Endometrium (tissue), 2 donors: Measurements from ENCODE around the gene SYNDIG1.
A peak's percentile ranks its signal among the peaks of the same experiment; 100 is the strongest.

Experiments
- FAIRE-seq: peaks from 2 replicates; lab custom pipeline; 2012; peaks lifted over from hg19 to GRCh38; lab: Jason Lieb, UNC
- donor health status: control.
- donor health status: control.

Gene SYNDIG1

DNA sequence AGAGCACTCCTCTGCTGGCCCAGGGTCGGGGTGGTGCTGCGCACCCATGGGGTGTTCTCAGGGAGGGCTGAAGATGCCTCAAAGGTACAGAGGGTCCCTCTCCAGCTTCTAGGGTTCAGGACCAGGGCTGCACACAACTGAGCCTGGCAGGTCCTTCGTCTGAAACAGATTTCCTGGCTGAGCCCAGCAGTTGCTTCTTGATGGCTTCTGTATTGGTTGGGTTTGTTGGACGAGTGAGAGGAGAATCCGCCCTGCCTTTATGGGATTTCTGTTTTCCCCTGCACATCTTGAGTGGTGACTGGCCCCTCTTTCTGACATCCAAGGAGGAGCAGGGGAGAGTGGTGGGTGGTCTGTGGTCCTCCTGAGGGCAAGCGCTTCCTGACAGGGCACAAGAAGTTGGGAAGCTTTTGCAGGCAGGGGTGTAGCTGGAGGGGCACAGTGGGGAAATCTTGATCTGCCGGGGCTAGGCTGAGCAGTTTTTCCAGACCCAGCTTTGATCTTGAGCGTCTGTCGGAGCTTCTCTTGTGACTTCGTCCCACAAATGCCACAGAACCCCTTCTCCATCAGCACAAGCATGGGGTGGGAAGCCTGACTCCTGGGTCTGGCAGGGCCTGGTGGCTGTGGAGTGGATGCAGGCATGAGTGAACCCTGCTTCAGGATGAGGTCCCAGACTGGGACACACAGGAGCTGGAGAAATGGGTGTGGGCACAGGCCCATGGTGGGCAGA is 116.5 kb downstream of the SYNDIG1 start:
- no peak for FAIRE-seq

DNA sequence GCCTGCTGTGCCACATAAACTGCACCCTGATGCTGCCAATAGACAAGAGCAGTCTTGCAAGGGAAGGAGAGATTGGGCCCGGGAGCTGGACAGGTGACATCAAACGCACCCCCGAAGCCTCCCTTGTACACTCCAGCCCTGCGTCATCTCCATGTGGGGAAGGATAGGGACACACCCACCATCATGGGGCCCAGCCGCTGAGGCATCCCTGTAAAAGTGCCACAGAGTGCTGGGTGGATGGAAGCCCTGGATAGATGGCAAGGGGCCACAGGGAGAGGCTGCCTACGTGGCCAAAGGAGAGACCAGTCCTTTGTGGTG is 117.1 kb downstream of the SYNDIG1 start:
- FAIRE-seq = no peak

DNA sequence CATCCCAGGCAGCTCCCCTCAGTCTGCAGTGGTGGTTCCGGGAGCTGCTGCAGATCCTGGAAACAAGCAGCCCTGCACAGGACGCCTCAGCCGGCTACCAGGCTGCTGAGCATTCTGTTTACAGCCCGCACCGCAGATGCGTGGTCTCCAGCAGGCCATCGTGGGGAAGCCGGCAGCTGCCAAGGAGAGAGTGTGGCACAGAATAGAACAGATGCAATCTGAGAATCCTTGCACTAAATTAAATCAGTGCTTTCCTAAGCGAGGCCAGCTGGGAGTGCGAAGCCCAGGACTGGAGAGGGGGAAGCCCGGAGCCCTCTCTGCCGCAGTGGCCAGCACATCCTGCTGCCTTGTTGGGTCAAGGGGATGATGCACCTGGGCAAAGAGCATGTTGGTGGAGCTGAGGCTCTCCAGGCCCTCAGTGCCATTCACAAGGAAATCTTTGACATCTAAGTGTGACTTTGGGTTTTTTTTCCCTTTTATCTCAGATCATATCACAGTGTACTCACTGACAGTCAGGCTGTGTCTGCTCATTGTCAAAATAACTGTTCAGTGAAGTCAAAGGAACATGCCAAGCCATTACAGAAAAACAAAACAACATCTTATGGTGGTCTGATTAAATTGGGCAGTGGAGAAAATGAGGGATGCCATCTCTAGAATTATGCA is 118.1 kb downstream of the SYNDIG1 start:
- FAIRE-seq = no peak

DNA sequence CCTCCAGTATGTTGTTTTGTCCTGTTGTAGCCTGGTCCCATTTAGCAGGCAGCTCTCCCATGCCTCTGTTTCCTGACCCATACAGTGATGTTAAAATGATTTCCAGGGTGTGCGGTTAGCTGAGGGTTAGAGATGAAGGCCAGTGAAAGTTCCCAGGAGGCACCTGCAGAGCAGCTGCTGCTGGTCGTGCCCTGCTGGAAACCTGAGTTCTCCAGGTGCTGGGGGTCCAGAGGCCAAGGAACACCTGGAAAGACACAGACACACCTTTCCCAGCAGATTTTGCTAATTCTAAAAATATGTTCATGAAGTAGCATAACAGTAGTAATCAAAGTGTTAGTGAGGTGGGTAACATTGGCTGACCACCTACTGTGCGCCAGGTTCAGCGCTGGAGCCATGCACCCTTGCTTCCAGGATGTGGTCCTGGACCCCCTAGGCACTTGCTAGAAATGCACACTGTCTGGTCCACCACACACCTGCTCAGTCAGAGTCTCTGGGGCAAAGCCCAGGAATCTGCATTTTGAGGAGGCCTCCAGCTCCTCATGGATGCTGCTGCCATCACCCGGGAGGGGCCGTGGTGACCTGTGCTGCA is 118.7 kb downstream of the SYNDIG1 start:
- no peak for FAIRE-seq

DNA sequence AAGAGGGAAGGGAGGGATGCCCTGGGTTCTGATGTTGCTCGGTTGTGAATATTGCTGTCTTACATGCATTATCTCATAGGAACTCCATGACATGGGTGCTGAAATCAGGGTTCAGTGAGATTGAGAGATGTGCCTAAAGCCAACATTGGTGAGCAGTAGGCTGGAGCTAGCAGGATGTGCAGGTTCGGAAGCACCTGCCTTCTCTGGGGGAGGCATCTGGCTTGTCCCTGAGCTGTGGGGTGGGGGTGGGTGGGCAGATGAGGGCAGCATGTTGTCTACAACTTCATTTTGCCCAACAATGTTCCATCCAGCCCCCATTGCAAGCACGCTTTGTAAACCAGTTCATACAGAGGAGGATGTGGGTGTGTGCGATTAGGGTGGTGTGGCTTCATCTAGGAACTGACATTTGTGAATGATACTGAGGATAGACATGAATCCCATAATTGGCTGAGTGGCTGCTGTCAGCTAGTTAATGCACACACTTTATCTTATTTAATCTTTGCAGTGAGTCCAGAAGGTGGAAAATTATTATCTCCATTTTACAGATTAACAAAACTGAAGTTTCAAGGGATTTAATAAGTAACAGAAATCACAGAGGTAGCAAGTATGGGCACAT is 119.4 kb downstream of the SYNDIG1 start:
- no peak for FAIRE-seq

DNA sequence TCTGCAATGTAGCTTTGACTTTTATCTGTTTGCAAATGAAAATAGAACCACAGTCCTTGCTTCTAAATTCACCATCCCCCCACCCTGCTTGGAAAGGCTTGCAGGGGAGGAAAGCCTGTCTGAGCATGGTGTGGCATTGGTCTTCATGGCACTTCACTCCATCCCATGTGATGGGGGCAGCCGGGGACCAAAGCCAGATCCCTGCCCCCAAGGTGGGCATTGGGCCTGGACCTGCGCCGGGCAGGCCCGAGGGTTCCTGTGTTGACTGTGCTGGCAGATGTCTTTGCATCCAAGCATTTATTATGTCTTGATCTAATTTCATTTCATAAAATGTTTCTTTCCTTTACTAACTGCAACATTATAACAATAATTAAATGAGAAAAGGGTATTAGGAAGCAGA is 120.0 kb downstream of the SYNDIG1 start:
- FAIRE-seq = no peak

DNA sequence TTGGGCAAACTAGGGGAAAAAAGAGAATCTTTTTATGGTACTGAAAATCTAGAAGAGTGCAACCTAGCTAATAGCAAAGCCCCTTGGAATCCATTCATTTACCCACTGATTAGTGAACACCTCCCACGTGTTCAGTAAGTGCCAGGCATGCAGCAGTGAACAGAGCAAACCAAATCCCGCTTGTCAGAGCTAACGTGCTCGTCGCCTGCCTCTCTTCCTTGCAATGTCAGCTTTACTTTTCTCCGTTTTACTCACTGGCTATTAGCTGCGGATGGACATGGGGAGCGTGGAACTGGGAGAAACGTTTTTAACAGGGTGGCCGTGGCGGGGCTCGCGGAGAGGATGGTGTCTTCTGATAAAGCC is 120.4 kb downstream of the SYNDIG1 start:
- FAIRE-seq = no peak

DNA sequence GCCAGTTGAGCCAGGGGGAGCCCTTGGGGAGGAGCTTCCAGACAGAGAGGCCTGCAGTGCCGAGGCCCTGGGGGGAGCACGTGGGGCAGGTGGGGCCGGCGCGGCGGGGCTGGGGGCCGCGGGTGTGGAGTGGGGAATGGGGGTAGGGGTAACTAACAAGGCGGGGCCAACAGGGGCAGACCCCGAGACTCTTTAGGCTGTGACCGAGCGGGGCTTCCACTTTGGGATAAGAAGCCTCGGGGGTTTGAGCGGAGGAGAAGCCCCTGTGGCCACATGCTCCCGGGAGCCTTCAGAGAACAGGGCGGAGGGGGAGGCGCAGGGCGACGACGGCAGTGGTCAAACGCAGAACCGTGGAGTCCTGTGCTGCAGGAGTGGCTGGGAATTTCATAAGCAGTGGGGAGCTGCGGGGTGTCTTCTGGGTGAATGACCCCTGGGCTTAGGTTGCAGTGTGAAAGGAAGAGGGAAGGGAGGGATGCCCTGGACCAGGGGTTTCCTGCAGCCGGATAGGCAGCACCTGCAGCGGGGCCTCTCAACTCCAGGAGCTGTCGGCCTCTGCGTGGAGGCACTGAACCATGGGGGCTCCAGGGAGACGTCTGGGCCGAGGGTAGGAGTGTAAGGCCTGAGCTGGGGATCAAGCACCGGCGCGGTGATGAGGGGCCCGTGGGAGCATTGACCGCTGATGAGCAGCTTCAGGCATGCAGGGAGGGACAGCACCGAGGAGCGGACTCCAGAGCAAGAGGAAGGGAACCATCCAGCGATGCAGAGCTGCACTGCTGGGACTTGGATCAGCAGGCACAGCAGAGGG is 121.0 kb downstream of the SYNDIG1 start:
- FAIRE-seq = no peak

DNA sequence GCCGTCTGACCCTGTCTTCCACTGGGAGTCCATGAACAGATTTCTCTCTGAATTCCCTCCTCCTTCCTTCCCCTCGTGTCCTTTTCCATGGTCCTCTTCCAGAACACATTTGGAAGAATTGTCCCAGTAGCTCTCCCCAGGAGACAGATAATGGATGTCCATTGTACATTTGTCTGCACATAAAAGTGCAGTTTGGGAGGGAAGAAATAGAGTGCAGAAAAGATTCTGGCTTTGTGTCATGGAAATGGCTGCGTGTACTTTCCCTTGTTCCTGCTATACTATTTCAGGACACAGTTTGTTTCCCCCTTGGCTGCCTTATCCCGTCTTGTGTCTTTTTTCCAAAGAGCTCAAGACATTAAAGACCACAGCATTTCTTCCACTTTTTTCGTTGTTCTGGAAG is 127.6 kb downstream of the SYNDIG1 start:
- no peak for FAIRE-seq

DNA sequence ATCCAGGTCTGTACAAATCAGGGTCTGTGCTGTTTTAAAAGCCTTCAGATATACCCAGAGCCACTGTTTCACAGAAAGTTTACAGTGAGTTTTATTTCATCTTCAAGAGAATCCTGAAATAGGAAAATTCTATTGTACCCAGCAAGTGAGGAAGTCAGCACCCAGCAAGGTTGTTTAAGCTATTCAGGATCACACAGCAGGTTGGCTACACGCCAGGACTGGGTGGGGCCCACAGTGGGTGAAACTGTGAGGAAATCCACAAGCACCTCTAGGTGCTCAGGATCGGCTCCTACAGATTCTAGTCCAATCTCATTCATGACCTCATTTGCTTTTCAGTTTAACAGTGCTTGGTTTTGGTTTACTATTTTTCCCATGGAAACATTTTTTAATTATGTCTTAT is 128.9 kb downstream of the SYNDIG1 start:
- FAIRE-seq = no peak

DNA sequence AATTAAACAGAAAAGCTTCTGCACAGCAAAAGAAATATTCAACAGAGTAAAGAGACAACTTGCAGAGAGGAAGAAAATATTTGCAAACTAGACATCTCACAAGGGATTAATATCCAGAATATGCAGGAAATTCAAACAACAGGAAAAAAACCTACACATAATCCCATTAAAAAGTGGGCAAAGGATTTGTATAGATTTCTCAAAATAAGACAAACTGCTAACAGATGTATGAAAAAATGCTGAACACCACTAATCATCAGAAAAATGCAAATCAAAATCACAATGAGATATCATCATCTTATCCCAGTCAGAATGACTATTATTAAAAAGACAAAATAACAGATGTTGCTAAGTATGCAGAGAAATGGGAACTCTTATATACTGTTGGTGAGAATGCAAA is 129.6 kb downstream of the SYNDIG1 start:
- peak; percentile 71 for FAIRE-seq

DNA sequence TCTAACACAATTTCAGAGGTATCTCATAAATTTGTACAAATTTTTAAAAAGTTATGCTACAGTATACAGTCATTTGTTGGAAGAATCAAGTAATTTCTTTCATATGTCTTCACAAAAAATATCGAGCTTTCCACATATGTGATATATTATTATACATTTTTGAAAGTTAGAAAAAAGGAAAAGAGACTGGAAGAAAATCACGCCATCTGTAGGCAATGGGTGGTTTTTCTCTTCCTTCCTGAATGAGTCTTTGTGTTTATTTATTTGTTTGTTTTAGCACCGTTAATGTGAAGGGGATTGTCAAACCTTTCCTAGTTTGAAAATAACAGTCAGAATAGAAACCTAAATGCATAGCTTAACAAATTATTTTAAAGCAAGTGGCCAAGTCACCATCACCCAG is 130.6 kb downstream of the SYNDIG1 start:
- no peak for FAIRE-seq

DNA sequence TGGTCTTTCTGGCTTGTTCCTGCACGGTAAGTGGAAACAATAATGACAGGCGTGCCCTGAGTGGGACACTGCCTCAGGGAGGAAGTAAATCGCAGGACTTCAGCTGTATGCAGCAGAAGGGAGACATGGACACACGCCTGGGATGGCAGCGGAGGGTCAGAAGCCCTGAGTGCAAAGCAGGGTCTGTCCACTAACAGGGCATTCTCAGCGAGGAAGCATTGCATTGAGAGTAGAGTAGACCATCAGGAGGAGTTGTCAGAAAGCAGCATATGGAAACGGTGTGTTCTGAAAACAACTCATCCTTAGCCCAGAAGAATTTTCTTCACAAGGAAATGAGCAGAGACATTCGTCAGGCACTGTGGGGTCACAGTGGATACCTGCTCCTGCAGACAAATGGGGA is 134.0 kb downstream of the SYNDIG1 start:
- no peak for FAIRE-seq

DNA sequence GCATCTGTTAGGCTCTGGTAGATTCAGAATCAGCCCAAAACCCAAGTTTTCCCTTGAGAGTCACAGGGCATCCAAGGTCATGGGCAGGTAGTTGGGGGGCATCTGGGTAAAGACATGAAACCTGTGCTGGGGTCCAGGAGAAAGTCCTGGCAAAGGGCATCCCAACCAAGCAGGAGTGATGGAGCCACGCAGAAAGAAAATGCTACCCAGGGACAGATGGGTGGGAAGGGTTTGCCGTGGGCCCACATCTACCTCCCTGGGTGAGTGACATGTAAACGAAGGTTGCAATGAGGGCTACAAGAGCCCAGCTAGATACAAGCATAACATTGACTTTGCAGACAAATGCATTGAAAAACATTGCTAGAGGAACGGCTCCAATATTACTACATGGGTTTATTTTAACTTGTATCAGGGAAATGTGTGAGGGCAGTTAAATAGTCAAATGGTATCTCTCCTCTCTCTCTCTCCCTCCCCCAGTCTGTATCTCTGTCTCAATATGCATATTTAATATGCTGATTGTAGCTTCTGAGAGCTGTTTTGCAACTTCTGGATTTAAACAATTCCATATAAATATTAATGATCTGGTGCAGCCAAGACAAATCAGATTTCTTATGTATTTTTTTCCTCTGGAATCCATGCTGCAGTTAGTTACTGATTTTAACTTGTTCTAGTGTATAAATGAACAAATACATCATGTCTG is 135.7 kb downstream of the SYNDIG1 start:
- FAIRE-seq = no peak

DNA sequence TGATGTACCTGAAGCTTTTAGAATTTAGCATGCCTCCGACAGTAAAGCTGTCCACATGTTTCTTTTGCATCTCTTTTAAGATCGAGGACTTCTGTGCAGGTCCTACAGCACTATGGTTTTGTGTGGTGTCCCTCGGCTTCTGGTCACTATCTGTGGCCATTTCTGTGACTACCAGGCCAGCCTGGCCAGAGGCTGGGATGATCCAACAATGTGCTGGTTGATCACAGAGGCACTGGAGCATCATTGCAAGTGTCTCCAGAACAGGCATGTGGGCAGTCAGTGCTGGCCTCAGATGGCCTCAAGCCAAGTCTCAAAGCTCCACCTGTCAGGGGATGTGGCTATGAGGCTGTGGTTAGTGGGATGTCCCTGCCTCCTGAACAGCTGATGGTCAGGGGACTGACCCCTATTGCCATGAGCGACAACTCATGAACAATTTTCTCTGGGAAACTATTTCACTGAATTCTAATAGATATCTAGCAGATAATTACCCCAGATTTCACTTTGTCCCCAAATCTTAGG is 136.6 kb downstream of the SYNDIG1 start:
- no peak for FAIRE-seq

DNA sequence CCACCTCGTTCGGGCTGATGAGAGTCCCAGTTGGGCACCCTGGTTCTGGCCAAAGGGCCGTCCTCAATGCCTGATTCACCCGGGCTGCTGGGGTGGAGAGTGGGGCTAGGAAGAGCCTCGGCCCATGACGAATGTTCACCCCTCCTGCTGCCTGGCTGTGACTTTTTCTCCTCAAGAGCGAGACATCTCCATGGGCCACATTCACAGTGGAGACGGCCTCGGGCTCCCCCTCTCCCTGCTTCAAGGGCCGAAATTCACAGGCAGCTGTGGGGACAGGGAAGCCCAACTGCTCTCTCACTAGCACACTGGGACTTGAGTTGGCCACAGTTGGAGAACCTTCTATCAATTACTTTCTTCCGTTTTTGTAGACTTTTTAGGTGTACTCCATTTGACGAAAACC is 138.0 kb downstream of the SYNDIG1 start:
- no peak for FAIRE-seq

DNA sequence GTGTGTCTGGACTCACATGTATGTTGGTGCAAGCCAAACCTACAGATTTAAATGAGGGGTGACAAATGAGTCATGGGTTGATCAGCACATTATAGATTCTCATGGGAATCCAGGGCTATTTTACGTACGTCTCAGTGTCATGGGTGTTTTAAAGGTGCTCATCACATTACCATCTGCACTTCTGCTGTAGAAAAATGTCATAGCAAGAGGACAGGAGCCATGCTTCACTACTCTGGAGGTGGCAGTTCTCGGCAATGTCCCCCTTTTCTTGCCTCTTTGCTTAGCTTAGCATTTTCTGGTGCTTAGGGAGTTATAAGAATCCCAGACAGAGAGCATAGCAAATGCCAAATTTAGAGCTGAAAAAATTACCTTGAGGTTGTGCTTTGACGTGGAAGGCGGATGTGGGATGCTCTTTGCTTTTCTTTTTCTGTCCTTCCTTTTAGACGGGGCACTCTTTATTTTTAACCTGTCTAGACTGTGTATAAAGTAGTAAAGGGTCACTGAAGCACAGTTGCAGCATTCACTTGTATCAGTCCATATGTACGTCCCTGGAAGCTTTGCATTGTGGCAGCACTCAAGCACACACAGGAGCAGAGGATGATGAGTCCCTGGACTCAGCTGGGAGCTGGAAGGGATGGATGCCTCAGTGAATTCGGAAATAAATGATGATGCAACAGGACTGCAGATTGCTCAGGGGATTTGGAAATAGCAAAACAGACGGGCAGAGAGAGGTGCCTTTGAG is 139.7 kb downstream of the SYNDIG1 start:
- no peak for FAIRE-seq

DNA sequence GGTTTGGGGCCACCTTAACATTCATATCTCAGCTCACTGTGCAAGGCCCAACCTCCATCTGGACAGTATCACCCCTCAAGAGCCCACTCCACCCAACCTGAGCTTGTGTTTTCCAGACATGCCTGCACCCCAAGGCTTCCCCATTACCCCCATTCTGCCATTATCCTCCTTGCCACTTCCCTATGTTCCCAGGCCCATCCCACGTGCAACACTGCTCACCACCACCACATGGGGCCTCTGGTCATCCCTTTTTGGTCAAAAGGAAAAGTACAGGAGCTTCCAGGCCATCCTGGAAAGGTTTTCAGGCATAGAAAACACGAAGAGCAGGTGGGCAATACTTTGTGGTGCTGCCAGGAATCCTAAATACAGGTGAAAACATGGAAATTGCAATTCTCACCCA is 140.3 kb downstream of the SYNDIG1 start:
- FAIRE-seq = no peak

DNA sequence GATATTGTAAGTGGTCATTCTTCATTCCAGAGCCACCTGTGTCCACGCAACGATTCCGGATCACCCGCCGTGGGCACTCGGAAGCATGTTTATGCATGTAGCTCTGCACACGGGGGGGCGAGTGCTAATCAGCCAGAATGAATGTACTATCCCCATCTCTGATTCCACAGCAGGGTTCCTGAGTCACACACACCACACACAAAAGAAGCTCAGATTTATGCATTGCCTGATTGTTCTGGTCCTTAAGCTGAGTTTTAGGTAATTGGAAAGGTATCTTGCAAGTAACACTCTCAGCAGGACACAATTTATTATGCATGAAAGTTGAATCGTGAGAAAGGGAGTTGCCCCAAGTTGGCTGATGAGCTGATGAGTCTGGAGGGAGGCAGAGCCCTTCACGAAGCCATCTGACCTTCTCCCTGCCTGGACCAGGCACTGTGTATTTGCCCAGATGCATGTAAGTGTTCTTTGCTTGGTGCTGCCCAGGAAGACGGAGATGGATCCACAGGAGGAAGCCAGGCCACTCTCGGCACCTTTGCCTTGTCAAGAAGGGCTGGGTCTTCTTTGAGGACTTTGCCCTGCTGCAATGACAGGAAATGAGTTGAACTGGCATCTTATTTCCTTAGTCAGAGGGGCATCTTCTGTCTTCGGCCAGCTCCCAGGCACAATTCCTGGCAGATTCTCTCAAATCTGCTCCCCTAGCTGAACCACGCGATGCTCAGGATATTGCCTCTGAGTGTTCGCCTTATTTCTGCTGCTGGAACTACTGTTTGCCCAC is 141.1 kb downstream of the SYNDIG1 start:
- no peak for FAIRE-seq
